Measurements from ENCODE around the gene GRK2. TPM values are rescaled to one million over a fixed set of nuclear protein-coding genes. Genes with fewer than 3 reads are reported as not detected.
"Not testable (repeated sequence)": the region's sequence is repeated elsewhere in the genome, so short reads cannot be mapped to it uniquely, and the experiment has no call there.

Gene GRK2
- total RNA-seq, 1 experiment from 2014 or later: 48.1 TPM

DNA sequence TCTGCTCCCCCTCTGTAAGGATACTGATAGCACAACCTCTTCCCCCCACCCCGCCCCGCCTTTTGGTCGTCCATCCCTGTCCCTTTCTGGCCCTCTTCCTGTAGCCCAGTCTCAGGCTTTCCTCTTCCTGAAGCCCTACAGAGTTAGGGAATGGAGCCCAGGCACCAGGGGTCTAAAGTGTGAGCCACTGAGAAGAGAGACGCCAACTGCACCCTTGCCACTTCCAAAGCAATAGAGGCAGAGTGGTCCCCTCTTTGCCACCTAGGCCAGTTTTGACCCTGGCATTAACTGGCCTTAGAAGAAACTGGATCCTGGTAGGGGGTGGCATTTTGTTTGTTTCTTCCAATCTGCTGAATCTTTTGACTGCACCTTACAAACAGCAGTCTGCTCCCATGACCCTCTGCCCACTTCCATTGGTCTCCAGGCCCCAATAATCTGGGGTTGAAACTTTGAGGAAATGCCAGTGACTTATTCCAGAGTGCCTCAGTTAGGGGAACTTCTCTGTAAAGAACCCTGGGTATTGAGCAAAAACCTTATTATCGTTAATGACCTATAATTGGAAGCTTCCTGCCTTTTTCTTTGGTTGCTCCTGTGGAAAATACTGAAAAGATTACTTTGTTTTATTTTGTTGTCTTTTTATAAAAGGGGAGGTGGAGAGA is 9.7 kb upstream of the GRK2 start:
- BruUV-seq (replicated peaks): no TSS peak
- CTCF ChIA-PET: interaction anchor here (4.1 kb wide), 1 partner anchor 61 kb away, joined by 23 read pairs; no protein-coding TSS in a partner anchor

GRCh38 chr11:67260406-67260805 is 5.9 kb upstream of the GRK2 start:
- no peak for TF ChIP-seq CTCF (IDR thresholded peaks at IDR 0.05; ENCODE audit: unreplicated experiment)
- H3K27me3 Mint-ChIP-seq (ENCODE audit: insufficient read depth, unreplicated experiment): no peaks in the 10 kb centered on the region
- peaks cover 26% of the 10 kb centered on the region for H3K4me1 Mint-ChIP-seq (ENCODE audit: insufficient read depth, unreplicated experiment)
- no peak overlapping the region for H3K4me3 Mint-ChIP-seq (ENCODE audit: unreplicated experiment)
- no peaks in the 10 kb centered on the region for H3K9me3 Mint-ChIP-seq (ENCODE audit: unreplicated experiment)
- H3K27ac Mint-ChIP-seq (ENCODE audit: low read depth, unreplicated experiment): no peak overlapping the region
- no TSS peak for BruUV-seq (replicated peaks)
- DNase-seq (ENCODE audit: unreplicated experiment): no peak
- CTCF ChIA-PET: interaction anchor here (0.9 kb wide), 1 partner anchor 57 kb away, joined by 4 read pairs; no protein-coding TSS in a partner anchor
- intact Hi-C loops (cut with micrococcal nuclease): no loop called here
- POLR2A ChIA-PET: no interaction called here
- peaks cover 35% of the 10 kb centered on the region for H3K36me3 Mint-ChIP-seq (ENCODE audit: insufficient read depth, unreplicated experiment)

More for the DNA sequence above, 9.7 kb upstream of the GRK2 start:
- Mint-ChIP-seq H3K4me1 (ENCODE audit: insufficient read depth, unreplicated experiment) (peaks cover 5% of the 10 kb centered on the region), H3K27me3 (ENCODE audit: insufficient read depth, unreplicated experiment) (no peaks in the 10 kb centered on the region), H3K9me3 (ENCODE audit: unreplicated experiment) (no peaks in the 10 kb centered on the region), H3K27ac (ENCODE audit: low read depth, unreplicated experiment) (no peak overlapping the region), H3K4me3 (ENCODE audit: unreplicated experiment) (no peak overlapping the region), H3K36me3 (ENCODE audit: insufficient read depth, unreplicated experiment) (peaks cover 73% of the 10 kb centered on the region)
- no peak for TF ChIP-seq CTCF (IDR thresholded peaks at IDR 0.05; ENCODE audit: unreplicated experiment)
- no peak for DNase-seq (ENCODE audit: unreplicated experiment)
- POLR2A ChIA-PET: interaction anchor here (1.3 kb wide), 1 partner anchor 11 kb away, joined by 4 read pairs; no protein-coding TSS in a partner anchor
- intact Hi-C loops (cut with micrococcal nuclease): no loop called here

DNA sequence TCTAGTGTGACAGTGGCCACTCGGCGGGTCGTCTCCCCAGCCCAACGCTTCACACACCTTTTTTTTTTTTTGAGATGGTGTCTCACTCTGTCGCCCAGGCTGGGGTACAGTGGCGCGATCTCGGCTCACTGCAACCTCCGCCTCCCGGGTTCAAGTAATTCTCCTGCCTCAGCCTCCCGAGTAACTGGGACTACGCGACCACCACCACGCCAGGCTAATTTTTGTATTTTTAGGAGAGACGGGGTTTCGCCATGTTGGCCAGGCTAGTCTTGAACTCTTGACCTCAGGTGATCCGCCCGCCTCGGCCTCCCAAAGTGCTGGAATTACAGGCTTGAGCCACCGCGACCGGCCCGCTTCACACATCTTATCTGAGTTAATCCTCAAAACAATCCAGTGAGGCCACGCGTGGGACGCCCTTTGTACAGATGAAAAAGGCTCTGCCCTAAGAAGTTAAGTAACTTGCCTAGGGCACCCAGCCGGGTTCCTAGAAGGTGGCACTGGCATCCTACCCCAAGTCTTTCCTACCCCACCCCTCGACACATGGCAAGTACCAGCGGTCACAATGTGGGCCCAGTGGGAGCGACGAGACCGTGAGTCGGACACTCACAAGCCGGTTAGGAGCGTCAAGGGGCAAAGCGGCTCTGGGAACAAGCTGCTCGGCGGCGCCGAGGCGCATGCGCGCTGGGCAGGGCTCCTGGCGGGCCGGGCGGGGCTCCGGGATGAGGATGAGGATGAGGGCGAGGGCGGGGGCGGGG is 5.2 kb upstream of the GRK2 start:
- peaks cover 29% of the 10 kb centered on the region for H3K36me3 Mint-ChIP-seq (ENCODE audit: insufficient read depth, unreplicated experiment)
- ChIA-PET POLR2A (interaction anchor here (0.9 to 5.1 kb wide), 9 partner anchors 10 to 140 kb away, joined by 3 to 93 read pairs (median 6); partner anchors contain the start of genes ANKRD13D and SSH3), CTCF (interaction anchor here (0.6 to 4.9 kb wide), 12 partner anchors 7 to 222 kb away, joined by 3 to 104 read pairs (median 8); partner anchors contain the start of genes AIP and ANKRD13D)
- H3K27me3 Mint-ChIP-seq (ENCODE audit: insufficient read depth, unreplicated experiment); H3K9me3 Mint-ChIP-seq (ENCODE audit: unreplicated experiment); H3K27ac Mint-ChIP-seq (ENCODE audit: low read depth, unreplicated experiment); BruUV-seq (replicated peaks); intact Hi-C loops (cut with micrococcal nuclease): not testable (repeated sequence)
- peak; percentile 45 for DNase-seq (ENCODE audit: unreplicated experiment)
- peak overlapping the region; percentile 47 for H3K4me3 Mint-ChIP-seq (ENCODE audit: unreplicated experiment)
- H3K4me1 Mint-ChIP-seq (ENCODE audit: insufficient read depth, unreplicated experiment): peaks cover 26% of the 10 kb centered on the region

DNA sequence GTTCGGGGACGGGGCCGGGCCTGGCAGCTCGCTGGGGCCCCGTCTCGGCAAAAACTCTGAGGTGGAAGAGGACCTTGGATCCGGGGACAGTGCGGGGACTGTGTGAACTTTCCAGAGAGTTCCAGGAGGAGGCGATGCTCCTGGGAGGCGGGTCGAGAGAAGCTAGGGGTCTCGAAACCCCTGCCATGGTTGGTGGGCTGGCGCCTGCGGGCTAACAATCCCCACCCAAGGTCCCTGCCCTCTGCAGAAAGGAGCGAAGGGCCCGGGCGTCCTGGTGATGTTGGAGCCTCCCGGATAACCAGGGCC is 4.7 kb upstream of the GRK2 start:
- H3K4me3 Mint-ChIP-seq (ENCODE audit: unreplicated experiment): peak overlapping the region; percentile 47
- H3K27me3 Mint-ChIP-seq (ENCODE audit: insufficient read depth, unreplicated experiment): no peaks in the 10 kb centered on the region
- no peaks in the 10 kb centered on the region for H3K9me3 Mint-ChIP-seq (ENCODE audit: unreplicated experiment)
- DNase-seq (ENCODE audit: unreplicated experiment): no peak
- peaks cover 25% of the 10 kb centered on the region for H3K36me3 Mint-ChIP-seq (ENCODE audit: insufficient read depth, unreplicated experiment)
- ChIA-PET CTCF (interaction anchor here (0.6 to 4.9 kb wide), 23 partner anchors 8 to 221 kb away, joined by 3 to 104 read pairs (median 5); partner anchors contain the start of genes AIP, ANKRD13D and SSH3), POLR2A (interaction anchor here (0.8 to 5.1 kb wide), 13 partner anchors 10 to 208 kb away, joined by 3 to 93 read pairs (median 5); partner anchors contain the start of genes ANKRD13D and SSH3)
- H3K27ac Mint-ChIP-seq (ENCODE audit: low read depth, unreplicated experiment): no peak overlapping the region
- H3K4me1 Mint-ChIP-seq (ENCODE audit: insufficient read depth, unreplicated experiment): peaks cover 26% of the 10 kb centered on the region
- intact Hi-C loops (cut with micrococcal nuclease): no loop called here
- TF ChIP-seq CTCF (IDR thresholded peaks at IDR 0.05; ENCODE audit: unreplicated experiment): peak; percentile 27
- no TSS peak for BruUV-seq (replicated peaks)

All from MCF 10A (cell line).